Stimulated activated effector memory CD8-positive, alpha-beta T cell treated with anti-CD3 and anti-CD28 coated beads, Interleukin-12 subunit alpha, Interleukin-12 subunit beta, amount 100 ng/mL, for 72 hours (primary cell): ENCODE measurements around the gene ACAA1.

Source experiments
- ATAC-seq: fragments of 150-1000 bp; cut with Tn5 transposase; 2 replicates; pipeline ENCODE4 v1.10.0; 2021
- DNase-seq, 2 donors: peaks; one replicate each; pipeline ENCODE4 v3.0.0; 2021 to 2022; ENCODE audit warnings: low spot score in 2 of 2
- H3K27ac Mint-ChIP-seq: one replicate; pipeline ENCODE4 v1.8.0; 2022; ENCODE audit warnings: mild to moderate bottlenecking, mixed read lengths
- H3K36me3 Mint-ChIP-seq: one replicate; pipeline ENCODE4 v1.8.0; 2022; ENCODE audit warnings: mild to moderate bottlenecking, mixed read lengths
- H3K4me1 Mint-ChIP-seq: one replicate; pipeline ENCODE4 v1.8.0; 2022; ENCODE audit warnings: mixed read lengths
- H3K4me3 Mint-ChIP-seq: one replicate; pipeline ENCODE4 v1.8.0; 2022; ENCODE audit warnings: mild to moderate bottlenecking, mixed read lengths
- H3K9me3 Mint-ChIP-seq: one replicate; pipeline ENCODE4 v1.8.0; 2022; ENCODE audit warnings: mixed read lengths

ACAA1 gene

GRCh38 chr3:38136777-38137614, at the start of gene ACAA1:
TSS of gene ACAA1 (minus strand) at chr3:38137127. CDS start at chr3:38137035, 92 bp downstream.
- Mint-ChIP-seq H3K27ac (peak within 1 kb of the TSS; percentile 96), H3K36me3 (peaks cover 68% of the 10 kb centered on the region), H3K4me1 (peaks cover 75% of the 10 kb centered on the region), H3K9me3 (no peaks in the 10 kb centered on the region), H3K4me3 (peak within 1 kb of the TSS; percentile 85)
- DNase-seq (peak; percentile 87 to 97), ATAC-seq (peak; percentile 93)

DNA sequence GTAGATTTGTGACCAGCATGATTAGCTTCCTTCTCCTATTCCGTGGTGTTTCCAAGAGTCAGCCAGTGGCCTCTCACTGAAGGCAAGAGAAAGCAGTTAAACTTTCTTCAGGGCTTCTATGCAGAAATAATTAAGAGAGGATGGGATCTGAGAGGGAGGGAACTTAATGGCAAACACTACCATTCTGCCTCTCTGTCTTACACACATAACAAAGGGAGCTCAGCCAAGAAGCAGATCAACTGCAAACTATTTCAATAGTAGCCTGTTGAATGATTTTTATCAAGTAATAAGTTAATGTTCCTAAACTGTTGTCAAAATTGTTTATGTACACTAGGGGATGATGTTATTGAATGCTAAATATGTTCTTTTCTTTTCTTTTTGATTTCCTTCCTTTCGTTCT, 40.3 kb upstream of the ACAA1 start:
- peaks cover 59% of the 10 kb centered on the region for H3K4me1 Mint-ChIP-seq
- no peak overlapping the region for H3K27ac Mint-ChIP-seq
- DNase-seq (no peak), ATAC-seq (no peak)
- H3K9me3 Mint-ChIP-seq: no peaks in the 10 kb centered on the region
- H3K36me3 Mint-ChIP-seq: peaks cover 34% of the 10 kb centered on the region
- H3K4me3 Mint-ChIP-seq: no peak overlapping the region

GRCh38 chr3:38173834-38174418, 37.0 kb upstream of the ACAA1 start:
- H3K9me3 Mint-ChIP-seq: no peaks in the 10 kb centered on the region
- peak; percentile 29 for ATAC-seq
- no peak overlapping the region for H3K27ac Mint-ChIP-seq
- peaks cover 18% of the 10 kb centered on the region for H3K36me3 Mint-ChIP-seq
- peaks cover 65% of the 10 kb centered on the region for H3K4me1 Mint-ChIP-seq
- no peak for DNase-seq
- H3K4me3 Mint-ChIP-seq: peak overlapping the region; percentile 35

GRCh38 chr3:38171622-38172021, 34.7 kb upstream of the ACAA1 start:
- peak; percentile 70 for ATAC-seq
- Mint-ChIP-seq H3K9me3 (no peaks in the 10 kb centered on the region), H3K4me3 (peak overlapping the region; percentile 13), H3K27ac (no peak overlapping the region), H3K36me3 (peaks cover 35% of the 10 kb centered on the region), H3K4me1 (peaks cover 74% of the 10 kb centered on the region)
- DNase-seq: no peak

GRCh38 chr3:38170722-38171121, 33.8 kb upstream of the ACAA1 start:
- Mint-ChIP-seq H3K36me3 (peaks cover 44% of the 10 kb centered on the region), H3K9me3 (no peaks in the 10 kb centered on the region), H3K27ac (peak overlapping the region; percentile 20), H3K4me3 (peak overlapping the region; percentile 13), H3K4me1 (peaks cover 81% of the 10 kb centered on the region)
- ATAC-seq (no peak), DNase-seq (no peak)

- H3K4me3 Mint-ChIP-seq: peak overlapping the region; percentile 95
- peaks cover 75% of the 10 kb centered on the region for H3K4me1 Mint-ChIP-seq
- peak overlapping the region; percentile 81 for H3K27ac Mint-ChIP-seq
- no peaks in the 10 kb centered on the region for H3K9me3 Mint-ChIP-seq
- ATAC-seq (peak; percentile 2), DNase-seq (no peak)
- H3K36me3 Mint-ChIP-seq: peaks cover 59% of the 10 kb centered on the region
These were observed 32.0 kb upstream of the ACAA1 start for GRCh38 chr3:38169027-38169317.

DNA sequence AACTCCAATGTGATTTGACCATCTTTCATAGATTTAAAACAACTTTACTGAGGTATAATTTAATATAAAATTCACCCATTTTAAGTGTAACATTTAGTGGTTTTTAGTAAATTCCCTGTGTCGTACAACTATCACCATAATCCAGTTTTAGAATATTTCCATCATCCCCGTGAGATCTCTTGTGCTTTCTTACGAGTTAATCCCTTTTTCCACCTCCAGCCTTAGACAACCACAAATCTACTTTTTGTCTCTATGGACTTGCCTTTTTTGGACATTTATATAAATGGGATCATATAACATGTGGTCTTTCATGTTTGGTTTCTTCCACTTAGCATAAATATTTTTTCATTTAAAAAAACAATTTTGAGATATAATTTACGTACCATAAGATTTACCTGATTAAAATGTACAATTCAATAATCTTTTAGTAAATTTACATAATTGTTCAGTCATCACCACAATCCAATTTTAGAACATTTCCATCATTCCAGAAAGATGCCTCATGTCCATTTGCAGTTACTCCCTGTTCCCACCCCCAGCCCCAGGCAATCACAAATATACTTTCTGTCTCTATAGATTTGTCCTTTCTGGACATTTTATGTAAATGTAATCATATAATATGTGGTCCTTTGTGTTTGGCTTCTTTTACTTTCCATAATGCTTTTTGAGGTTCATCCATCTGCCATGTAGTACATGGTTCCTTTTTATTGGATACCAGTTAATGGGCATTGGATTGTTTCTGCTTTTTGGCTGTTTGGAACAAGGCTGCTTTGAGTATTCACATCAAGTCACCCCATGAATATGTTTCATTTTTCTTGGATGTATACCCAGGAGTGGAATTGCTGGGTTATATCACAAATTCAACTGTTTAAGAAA, 31.5 kb upstream of the ACAA1 start:
- Mint-ChIP-seq H3K27ac (peak overlapping the region; percentile 99), H3K9me3 (no peaks in the 10 kb centered on the region)
- no peak for DNase-seq

DNA sequence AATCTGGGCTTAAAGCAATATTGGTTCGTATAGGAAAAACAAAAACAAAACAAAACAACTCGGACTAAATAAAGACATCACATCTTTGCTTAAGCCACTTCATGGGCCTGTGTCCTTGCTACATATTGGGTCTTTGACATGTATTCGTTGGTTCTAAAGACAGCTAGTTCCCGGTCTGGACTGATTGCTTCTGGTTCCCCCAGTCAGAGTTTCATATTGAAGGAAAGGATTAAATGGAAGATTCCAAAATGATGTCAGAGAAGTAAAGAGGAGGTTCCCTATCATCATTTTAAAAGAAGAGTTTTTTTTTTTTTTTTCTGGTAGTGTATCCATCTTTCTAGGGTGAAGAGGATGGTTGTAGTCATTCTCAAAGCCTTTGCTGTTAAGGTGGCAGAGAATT, 30.7 kb upstream of the ACAA1 start:
- H3K4me3 Mint-ChIP-seq: peak overlapping the region; percentile 95
- H3K36me3 Mint-ChIP-seq: peaks cover 60% of the 10 kb centered on the region
- H3K4me1 Mint-ChIP-seq: peaks cover 68% of the 10 kb centered on the region
- no peak for ATAC-seq
- DNase-seq: no peak
- no peaks in the 10 kb centered on the region for H3K9me3 Mint-ChIP-seq
- H3K27ac Mint-ChIP-seq: peak overlapping the region; percentile 99

More for the DNA sequence above, 31.5 kb upstream of the ACAA1 start:
- Mint-ChIP-seq H3K4me3 (peak overlapping the region; percentile 95), H3K36me3 (peaks cover 60% of the 10 kb centered on the region), H3K4me1 (peaks cover 70% of the 10 kb centered on the region)
- ATAC-seq: no peak

DNA sequence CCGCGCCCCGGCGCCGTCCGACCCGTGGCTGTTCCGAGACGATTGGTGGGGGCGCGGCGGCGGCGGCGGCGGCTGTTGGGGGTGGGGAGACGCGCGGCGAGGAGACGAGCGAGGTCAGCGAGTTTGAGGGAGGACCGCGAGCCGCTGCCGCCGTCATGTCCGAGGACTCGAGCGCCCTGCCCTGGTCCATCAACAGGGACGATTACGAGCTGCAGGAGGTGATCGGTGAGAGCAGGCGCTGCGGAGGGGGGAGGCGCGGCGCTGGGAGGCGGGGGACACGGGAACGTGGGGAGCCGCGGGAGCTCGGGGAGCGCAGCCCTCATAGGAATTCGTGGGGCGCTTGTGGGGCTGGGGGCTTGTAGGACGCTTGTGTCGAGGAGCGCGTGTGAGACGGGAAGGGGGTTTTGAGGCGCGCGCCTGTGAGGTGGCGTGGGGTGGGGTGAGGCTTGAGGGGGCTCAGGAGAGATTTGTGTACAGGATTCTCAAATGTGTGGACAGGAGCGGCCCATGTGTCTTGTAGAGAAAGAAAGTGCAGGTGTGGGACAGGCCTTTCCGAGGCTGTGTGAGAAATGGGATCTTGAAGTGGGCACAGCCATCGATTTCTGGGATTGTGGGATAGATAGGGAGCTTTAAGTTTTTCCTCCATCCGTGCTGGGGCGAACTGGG, 28.9 kb upstream of the ACAA1 start:
- DNase-seq (no peak), ATAC-seq (peak; percentile 2)
- peaks cover 60% of the 10 kb centered on the region for H3K36me3 Mint-ChIP-seq
- H3K9me3 Mint-ChIP-seq: no peaks in the 10 kb centered on the region
- peaks cover 57% of the 10 kb centered on the region for H3K4me1 Mint-ChIP-seq
- peak overlapping the region; percentile 95 for H3K4me3 Mint-ChIP-seq
- peak overlapping the region; percentile 99 for H3K27ac Mint-ChIP-seq

DNA sequence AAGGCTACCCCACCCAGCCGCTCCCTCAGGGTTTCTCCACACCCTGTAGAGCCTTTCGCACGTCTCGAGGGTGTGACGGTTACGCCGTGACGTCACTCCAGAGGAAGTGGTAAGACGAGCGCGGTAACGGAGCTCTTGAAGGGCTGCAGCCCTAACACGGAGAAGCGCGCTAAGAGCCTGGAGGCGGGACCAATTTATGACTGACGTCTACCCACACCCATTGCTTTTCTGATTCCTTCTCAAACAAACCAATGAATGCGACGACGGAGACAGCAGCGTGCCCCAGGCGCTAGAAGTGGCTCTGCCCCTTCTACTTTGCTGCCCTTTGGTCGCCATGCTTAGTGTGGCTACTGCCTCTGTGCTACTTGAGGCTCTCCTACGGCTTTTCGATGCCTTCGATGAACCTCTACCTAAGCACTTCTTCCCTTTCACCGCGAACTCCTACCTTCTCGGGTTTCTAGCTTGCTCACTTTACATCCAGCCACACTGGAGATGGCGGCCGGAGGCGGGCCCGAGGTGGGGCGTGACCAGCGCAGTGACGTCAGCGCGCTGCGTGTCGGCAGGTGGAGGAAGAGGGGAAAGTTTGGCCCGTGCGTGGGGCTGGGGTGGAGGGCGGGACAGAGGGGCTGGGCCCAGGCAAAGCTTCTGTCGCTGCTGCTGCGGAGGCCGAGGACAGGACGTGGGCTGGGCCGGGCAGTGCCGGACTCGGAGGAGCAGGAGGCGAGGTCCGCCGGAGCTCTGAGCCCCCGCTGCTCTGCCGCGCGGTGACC, 28.2 kb upstream of the ACAA1 start, which contains the start of gene OXSR1:
OXSR1 (plus strand) TSS at position 586 of the 770 bp plus-strand sequence. CDS start 340 bp downstream, outside the sequence.
- H3K4me3 Mint-ChIP-seq: peak within 1 kb of the TSS; percentile 95
- peak within 1 kb of the TSS; percentile 99 for H3K27ac Mint-ChIP-seq
- H3K36me3 Mint-ChIP-seq: peaks cover 54% of the 10 kb centered on the region

DNA sequence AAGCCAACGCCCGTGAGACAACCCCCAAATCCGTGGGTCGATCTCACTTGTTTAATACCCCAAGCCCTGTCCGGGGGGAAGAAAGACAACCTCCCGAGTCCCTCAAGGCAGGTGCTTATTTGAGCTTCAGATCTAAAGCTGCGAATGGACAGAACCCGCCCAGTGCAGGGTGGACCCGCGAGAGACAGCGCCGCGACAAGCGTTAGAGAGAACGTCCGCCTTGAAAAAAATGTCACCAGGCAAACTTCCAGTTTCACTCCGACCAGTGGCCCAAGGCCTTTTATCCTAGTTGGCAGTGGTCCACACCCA, 27.7 kb upstream of the ACAA1 start:
- H3K9me3 Mint-ChIP-seq: no peaks in the 10 kb centered on the region
- DNase-seq: no peak
- peak; percentile 35 for ATAC-seq
- H3K36me3 Mint-ChIP-seq: peaks cover 53% of the 10 kb centered on the region
- peak overlapping the region; percentile 95 for H3K4me3 Mint-ChIP-seq
- H3K27ac Mint-ChIP-seq: peak overlapping the region; percentile 99
- peaks cover 46% of the 10 kb centered on the region for H3K4me1 Mint-ChIP-seq

More for the DNA sequence above, 28.2 kb upstream of the ACAA1 start, which contains the start of gene OXSR1:
- DNase-seq (peak; percentile 90 to 98), ATAC-seq (peak; percentile 93)
- peaks cover 49% of the 10 kb centered on the region for H3K4me1 Mint-ChIP-seq
- H3K9me3 Mint-ChIP-seq: no peaks in the 10 kb centered on the region

DNA sequence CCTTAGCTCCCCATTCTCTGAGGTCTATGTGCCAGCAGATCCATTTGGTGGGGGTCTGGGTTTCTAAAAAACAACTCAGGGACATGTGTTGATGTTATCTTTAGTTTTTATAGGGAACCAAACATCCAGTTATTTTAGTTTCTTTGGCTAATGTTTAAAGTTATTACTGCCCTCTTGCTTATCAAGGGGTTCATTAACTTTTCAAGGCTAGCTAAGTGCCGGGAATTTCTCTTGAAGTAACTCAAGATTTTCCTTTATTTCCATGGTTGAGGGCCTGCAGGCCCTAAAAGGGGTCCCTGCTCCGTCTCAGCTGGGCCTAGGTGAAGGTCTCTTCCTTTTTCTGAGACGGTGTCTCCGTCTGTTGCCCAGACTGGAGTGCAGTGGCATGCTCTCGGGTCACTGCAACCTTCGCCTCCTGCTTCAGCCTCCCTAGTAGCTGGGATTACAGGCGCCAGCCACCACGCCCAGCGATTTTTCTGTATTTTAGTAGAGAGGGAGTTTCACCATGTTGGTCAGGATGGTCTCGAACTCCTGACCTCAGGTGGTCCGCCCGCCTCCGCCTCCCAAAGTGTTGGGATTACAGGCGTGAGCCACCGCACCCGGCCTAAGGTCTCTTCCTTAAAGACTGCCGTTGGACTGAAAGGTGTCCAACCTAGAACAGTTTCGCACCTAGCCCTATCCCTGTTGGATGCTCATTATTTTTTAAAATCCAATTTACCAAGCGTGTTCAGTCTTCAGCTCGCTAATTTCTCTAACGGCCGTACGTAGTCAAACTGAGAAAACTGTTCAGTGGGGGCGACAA, 27.1 kb upstream of the ACAA1 start:
- DNase-seq (no peak), ATAC-seq (no peak)
- Mint-ChIP-seq H3K27ac (peak overlapping the region; percentile 99), H3K4me3 (peak overlapping the region; percentile 95), H3K4me1 (peaks cover 40% of the 10 kb centered on the region), H3K9me3 (no peaks in the 10 kb centered on the region), H3K36me3 (peaks cover 47% of the 10 kb centered on the region)

GRCh38 chr3:38163117-38163840, 26.4 kb upstream of the ACAA1 start:
- Mint-ChIP-seq H3K27ac (no peak overlapping the region), H3K36me3 (peaks cover 40% of the 10 kb centered on the region), H3K4me3 (no peak overlapping the region), H3K9me3 (no peaks in the 10 kb centered on the region), H3K4me1 (peaks cover 33% of the 10 kb centered on the region)
- no peak for DNase-seq
- ATAC-seq: no peak
